Natural killer cell treated with Interleukin-12 subunit alpha and Interleukin-12 subunit beta and Interleukin-15 and Interleukin-18, amount 100 ng/mL, for 72 hours (primary cell): Measurements from ENCODE around the gene NCAPD2. TPM values are rescaled to one million over a fixed set of nuclear protein-coding genes. Genes with fewer than 3 reads are reported as not detected.
"Not testable (repeated sequence)": the region's sequence is repeated elsewhere in the genome, so short reads cannot be mapped to it uniquely, and the experiment has no call there.

Experiments used
- ATAC-seq, 2 donors: fragments of 150-1000 bp; cut with Tn5 transposase in 1 of 2; sonication (Bioruptor Pico), chemical (Tn5 transposase) in 1 of 2; 2 replicates each; pipeline ENCODE4 v1.10.0; 2021
- DNase-seq: peaks from one replicate; pipeline ENCODE4 v3.0.0; 2022; ENCODE audit warnings: low spot score
- H3K27ac Mint-ChIP-seq, 2 donors: 1 replicate in 1 of 2; 2 replicates in 1 of 2; pipeline ENCODE4 v1.8.0; 2022; ENCODE audit warnings: mixed read lengths in 2 of 2, mild to moderate bottlenecking in 1 of 2, moderate library complexity in 1 of 2
- H3K27me3 Mint-ChIP-seq, 2 donors: 1 replicate in 1 of 2; 2 replicates in 1 of 2; pipeline ENCODE4 v1.8.0; 2022; ENCODE audit warnings: mixed read lengths in 2 of 2
- H3K36me3 Mint-ChIP-seq: one replicate; pipeline ENCODE4 v1.8.0; 2022; ENCODE audit warnings: mixed read lengths
- H3K4me1 Mint-ChIP-seq, 2 donors: 1 replicate in 1 of 2; 2 replicates in 1 of 2; pipeline ENCODE4 v1.8.0; 2022; ENCODE audit warnings: low read depth in 2 of 2, mixed read lengths in 2 of 2, mild to moderate bottlenecking in 1 of 2
- H3K4me3 Mint-ChIP-seq: one replicate; pipeline ENCODE4 v1.8.0; 2022; ENCODE audit warnings: mixed read lengths
- H3K9me3 Mint-ChIP-seq: 2 replicates; pipeline ENCODE4 v1.8.0; 2022; ENCODE audit warnings: mixed read lengths
- total RNA-seq, 2 donors: library from RNA; stranded (reverse); gene quantifications; one replicate each; pipeline ENCODE4 v1.2.3, GENCODE V29; 2022

The NCAPD2 gene
- total RNA-seq, 2 donors from 2014 or later: 73.4 to 131 TPM

GRCh38 chr12:6536894-6537579 is 43.1 kb downstream of the NCAPD2 start:
- H3K4me1 Mint-ChIP-seq: peaks cover 50 to 53% of the 10 kb centered on the region in 2 donors
- peak overlapping the region; percentile 97 for H3K4me3 Mint-ChIP-seq
- no peaks in the 10 kb centered on the region for H3K27me3 Mint-ChIP-seq
- peaks cover 12% of the 10 kb centered on the region for H3K36me3 Mint-ChIP-seq
- peak overlapping the region; percentile 99 to 100 for H3K27ac Mint-ChIP-seq
- ATAC-seq (no peak), DNase-seq (no peak)
- no peaks in the 10 kb centered on the region for H3K9me3 Mint-ChIP-seq

DNA sequence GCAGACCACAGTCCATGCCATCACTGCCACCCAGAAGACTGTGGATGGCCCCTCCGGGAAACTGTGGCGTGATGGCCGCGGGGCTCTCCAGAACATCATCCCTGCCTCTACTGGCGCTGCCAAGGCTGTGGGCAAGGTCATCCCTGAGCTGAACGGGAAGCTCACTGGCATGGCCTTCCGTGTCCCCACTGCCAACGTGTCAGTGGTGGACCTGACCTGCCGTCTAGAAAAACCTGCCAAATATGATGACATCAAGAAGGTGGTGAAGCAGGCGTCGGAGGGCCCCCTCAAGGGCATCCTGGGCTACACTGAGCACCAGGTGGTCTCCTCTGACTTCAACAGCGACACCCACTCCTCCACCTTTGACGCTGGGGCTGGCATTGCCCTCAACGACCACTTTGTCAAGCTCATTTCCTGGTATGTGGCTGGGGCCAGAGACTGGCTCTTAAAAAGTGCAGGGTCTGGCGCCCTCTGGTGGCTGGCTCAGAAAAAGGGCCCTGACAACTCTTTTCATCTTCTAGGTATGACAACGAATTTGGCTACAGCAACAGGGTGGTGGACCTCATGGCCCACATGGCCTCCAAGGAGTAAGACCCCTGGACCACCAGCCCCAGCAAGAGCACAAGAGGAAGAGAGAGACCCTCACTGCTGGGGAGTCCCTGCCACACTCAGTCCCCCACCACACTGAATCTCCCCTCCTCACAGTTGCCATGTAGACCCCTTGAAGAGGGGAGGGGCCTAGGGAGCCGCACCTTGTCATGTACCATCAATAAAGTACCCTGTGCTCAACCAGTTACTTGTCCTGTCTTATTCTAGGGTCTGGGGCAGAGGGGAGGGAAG is 43.9 kb downstream of the NCAPD2 start:
- peaks cover 12% of the 10 kb centered on the region for H3K36me3 Mint-ChIP-seq
- peak overlapping the region; percentile 89 to 100 for H3K27ac Mint-ChIP-seq
- not testable (repeated sequence) for H3K27me3 Mint-ChIP-seq, H3K9me3 Mint-ChIP-seq, ATAC-seq
- peaks cover 46 to 47% of the 10 kb centered on the region in 2 donors for H3K4me1 Mint-ChIP-seq
- H3K4me3 Mint-ChIP-seq: peak overlapping the region; percentile 97
- peak; percentile 81 for DNase-seq

DNA sequence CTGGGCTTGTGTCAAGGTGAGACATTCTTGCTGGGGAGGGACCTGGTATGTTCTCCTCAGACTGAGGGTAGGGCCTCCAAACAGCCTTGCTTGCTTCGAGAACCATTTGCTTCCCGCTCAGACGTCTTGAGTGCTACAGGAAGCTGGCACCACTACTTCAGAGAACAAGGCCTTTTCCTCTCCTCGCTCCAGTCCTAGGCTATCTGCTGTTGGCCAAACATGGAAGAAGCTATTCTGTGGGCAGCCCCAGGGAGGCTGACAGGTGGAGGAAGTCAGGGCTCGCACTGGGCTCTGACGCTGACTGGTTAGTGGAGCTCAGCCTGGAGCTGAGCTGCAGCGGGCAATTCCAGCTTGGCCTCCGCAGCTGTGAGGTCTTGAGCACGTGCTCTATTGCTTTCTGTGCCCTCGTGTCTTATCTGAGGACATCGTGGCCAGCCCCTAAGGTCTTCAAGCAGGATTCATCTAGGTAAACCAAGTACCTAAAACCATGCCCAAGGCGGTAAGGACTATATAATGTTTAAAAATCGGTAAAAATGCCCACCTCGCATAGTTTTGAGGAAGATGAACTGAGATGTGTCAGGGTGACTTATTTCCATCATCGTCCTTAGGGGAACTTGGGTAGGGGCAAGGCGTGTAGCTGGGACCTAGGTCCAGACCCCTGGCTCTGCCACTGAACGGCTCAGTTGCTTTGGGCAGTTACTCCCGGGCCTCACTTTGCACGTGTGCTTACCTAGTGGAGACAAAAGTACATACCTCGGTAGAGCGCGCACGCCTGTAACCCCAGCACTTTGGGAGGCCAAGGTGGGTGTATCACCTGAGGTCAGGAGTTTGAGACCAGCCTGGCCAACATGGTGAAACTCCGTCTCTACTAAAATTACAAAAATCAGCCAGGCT is 44.8 kb downstream of the NCAPD2 start:
- peaks cover 12% of the 10 kb centered on the region for H3K36me3 Mint-ChIP-seq
- ATAC-seq (no peak), DNase-seq (no peak)
- H3K4me3 Mint-ChIP-seq: peak overlapping the region; percentile 27
- no peaks in the 10 kb centered on the region for H3K9me3 Mint-ChIP-seq
- H3K27ac Mint-ChIP-seq: peak overlapping the region; percentile 89 to 100
- peaks cover 40 to 43% of the 10 kb centered on the region in 2 donors for H3K4me1 Mint-ChIP-seq
- no peaks in the 10 kb centered on the region for H3K27me3 Mint-ChIP-seq

GRCh38 chr12:6539314-6539682 is 45.4 kb downstream of the NCAPD2 start:
- peak overlapping the region; percentile 49 to 100 for H3K27ac Mint-ChIP-seq
- DNase-seq (no peak), ATAC-seq (no peak)
- H3K4me1 Mint-ChIP-seq: peaks cover 35 to 39% of the 10 kb centered on the region in 2 donors
- peak overlapping the region; percentile 15 for H3K4me3 Mint-ChIP-seq
- no peaks in the 10 kb centered on the region for H3K9me3 Mint-ChIP-seq
- H3K27me3 Mint-ChIP-seq: no peaks in the 10 kb centered on the region
- H3K36me3 Mint-ChIP-seq: peaks cover 12% of the 10 kb centered on the region

DNA sequence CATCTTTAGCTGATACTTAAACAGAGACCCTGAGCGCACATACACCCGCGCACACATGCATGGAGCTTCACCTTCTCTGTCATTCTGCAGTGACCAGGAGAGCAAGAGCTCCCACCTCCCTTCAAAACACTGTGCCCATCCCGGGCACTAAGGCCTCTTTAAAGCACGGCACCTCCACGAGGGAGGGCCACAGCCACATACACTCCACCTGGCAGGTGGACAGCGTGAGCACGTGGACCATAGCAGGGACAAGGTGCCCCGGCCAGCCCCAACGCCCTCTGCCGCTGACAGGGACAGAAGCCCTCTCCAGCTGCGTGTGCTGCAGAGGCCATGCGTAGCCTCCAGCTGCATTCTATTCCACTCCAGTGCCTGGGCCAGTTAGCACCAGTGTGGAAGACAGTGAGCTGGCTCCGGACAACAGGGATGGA is 45.8 kb downstream of the NCAPD2 start:
- H3K4me3 Mint-ChIP-seq: peak overlapping the region; percentile 49
- ATAC-seq: no peak
- H3K36me3 Mint-ChIP-seq: peaks cover 12% of the 10 kb centered on the region
- DNase-seq: no peak
- H3K4me1 Mint-ChIP-seq: peaks cover 35 to 39% of the 10 kb centered on the region in 2 donors
- no peaks in the 10 kb centered on the region for H3K9me3 Mint-ChIP-seq
- no peaks in the 10 kb centered on the region for H3K27me3 Mint-ChIP-seq
- H3K27ac Mint-ChIP-seq: peak overlapping the region; percentile 49 to 100

DNA sequence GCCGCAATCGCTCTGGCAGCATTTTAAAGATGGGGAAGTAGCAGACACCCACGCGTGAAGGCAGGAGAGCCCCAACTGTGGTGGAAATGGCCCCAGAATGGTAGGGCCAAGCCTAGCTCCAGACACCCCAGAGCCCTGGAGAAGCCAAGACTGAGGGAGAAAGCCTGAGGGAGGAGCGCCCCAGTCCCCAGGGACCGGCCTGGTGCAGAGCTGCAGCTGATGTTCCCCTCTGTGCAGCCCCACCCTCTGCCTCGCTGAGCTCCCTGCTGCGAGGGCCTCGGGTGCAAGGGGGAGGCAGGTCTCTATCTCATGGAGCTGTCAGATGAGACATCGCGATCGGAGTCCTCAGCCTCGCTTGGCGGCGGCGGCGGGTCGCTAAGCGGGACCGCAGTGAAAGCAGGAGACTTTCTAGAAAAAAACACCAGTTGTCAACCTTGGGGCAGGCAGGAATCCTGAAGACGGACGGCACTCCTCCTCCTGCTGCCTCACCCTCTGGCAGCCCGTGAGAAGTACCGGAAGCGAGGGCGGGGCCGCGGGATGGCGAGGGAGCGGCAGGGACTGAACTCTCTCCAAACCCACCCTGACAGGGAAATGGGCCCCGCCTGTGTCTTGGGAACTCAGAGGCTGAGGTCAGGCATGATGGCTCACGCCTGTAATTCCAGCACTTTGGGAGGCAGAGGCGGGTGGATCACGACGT is 46.4 kb downstream of the NCAPD2 start:
- H3K4me1 Mint-ChIP-seq: peaks cover 31 to 36% of the 10 kb centered on the region in 2 donors
- H3K36me3 Mint-ChIP-seq: peaks cover 12% of the 10 kb centered on the region
- H3K9me3 Mint-ChIP-seq: no peaks in the 10 kb centered on the region
- peak; percentile 75 for DNase-seq
- peak overlapping the region; percentile 49 for H3K4me3 Mint-ChIP-seq
- no peaks in the 10 kb centered on the region for H3K27me3 Mint-ChIP-seq
- peak in 1 of 2 donors; percentile 43 for ATAC-seq
- H3K27ac Mint-ChIP-seq: peak overlapping the region; percentile 49 to 100

- Mint-ChIP-seq H3K4me3 (no peak overlapping the region), H3K36me3 (peaks cover 12% of the 10 kb centered on the region), H3K27me3 (no peaks in the 10 kb centered on the region), H3K9me3 (no peaks in the 10 kb centered on the region), H3K27ac (peak overlapping the region in 1 of 2 donors; percentile 66), H3K4me1 (peaks cover 23 to 32% of the 10 kb centered on the region in 2 donors)
- DNase-seq (no peak), ATAC-seq (peak in 1 of 2 donors; percentile 3)
Observed at GRCh38 chr12:6541371-6542165, 47.7 kb downstream of the NCAPD2 start.

DNA sequence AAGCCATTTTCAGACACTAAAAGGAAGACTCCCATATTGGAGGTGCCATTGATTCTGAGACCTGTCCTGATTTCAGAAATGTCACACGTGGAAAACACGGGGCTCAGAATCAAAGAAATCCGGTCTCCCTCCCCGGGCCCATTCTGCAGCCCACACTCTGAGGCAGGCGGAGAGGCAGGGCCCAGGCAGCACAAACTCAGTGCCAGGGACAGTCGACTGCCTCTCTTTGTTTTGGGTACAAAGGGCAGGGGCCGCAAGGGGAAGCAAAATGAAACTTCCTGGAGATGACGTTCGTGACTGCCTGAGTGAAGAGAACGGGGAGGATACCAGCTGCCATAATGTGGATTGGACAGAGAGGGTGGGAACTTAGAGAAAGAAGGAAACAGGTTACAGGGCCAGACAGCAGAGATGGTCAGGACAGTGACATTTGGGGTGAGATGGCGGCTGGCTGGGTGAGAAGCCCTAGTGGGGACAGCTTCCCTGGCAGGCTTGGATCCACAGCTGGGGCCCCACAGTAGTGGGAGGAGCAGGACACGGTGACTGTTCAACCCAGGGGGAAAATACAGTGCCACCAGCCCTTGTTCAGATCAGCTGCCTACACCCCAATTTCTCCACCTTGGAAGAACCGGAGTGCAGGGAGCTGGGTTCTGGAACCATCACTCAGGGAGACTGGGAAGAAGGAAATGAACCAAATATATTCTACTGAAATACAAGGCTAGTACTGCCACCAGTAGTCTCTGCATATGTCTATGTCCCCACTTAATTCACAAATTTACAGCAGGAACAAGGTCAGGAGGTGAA is 48.5 kb downstream of the NCAPD2 start:
- ATAC-seq: no peak
- Mint-ChIP-seq H3K36me3 (peaks cover 11% of the 10 kb centered on the region), H3K27me3 (no peaks in the 10 kb centered on the region), H3K27ac (peak overlapping the region in 1 of 2 donors; percentile 66), H3K9me3 (no peaks in the 10 kb centered on the region), H3K4me1 (peaks cover 21 to 27% of the 10 kb centered on the region in 2 donors), H3K4me3 (no peak overlapping the region)
- DNase-seq: no peak

DNA sequence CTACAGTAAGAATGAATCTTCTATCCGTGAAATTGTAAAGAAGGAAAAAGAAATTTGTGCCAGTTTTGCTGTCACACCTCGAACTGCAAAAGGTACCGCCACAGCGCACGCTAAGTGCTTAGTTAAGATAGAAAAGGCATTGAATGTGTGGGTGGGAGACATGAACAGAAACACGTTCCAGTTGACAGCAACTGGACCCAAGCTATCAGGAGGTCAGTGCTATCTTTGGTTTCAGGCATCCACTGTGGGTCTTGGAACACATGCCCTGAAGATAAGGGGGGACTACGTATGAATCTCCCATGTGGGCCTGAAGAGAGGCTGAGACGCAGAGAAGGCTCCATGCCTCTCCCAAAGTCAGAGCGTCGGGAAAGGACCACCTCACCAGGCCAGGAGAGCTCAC is 52.1 kb downstream of the NCAPD2 start:
- no peak for DNase-seq
- H3K9me3 Mint-ChIP-seq: no peaks in the 10 kb centered on the region
- peaks cover 11% of the 10 kb centered on the region for H3K36me3 Mint-ChIP-seq
- H3K27me3 Mint-ChIP-seq: no peaks in the 10 kb centered on the region
- H3K4me3 Mint-ChIP-seq: no peak overlapping the region
- no peak overlapping the region for H3K27ac Mint-ChIP-seq
- ATAC-seq: no peak
- peaks cover 5 to 9% of the 10 kb centered on the region in 2 donors for H3K4me1 Mint-ChIP-seq

DNA sequence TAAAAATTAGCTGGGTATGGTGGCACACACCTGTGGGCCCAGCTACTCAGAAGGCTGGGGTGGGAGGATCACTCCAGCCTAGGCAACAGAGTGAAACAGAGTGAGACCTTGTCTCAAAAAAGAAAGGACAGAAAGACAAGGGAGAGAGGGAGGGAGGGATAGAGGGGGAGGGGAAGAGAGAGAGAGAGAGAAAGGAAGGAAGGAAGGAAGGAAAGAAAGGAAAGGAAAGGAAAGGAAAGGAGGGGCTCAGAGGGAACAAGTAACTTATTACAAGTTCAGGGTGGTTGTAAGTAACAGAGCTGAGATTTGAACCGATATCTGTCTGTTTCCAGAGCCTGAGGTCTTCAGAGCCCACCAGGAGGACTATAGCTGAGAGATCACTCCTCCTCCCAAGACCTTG is 53.7 kb downstream of the NCAPD2 start:
- Mint-ChIP-seq H3K36me3 (peaks cover 11% of the 10 kb centered on the region), H3K9me3 (no peaks in the 10 kb centered on the region), H3K4me1 (peaks cover 11 to 16% of the 10 kb centered on the region in 2 donors), H3K27ac (no peak overlapping the region), H3K4me3 (no peak overlapping the region), H3K27me3 (no peaks in the 10 kb centered on the region)
- no peak for DNase-seq
- ATAC-seq: no peak

GRCh38 chr12:6547987-6548386 is 54.1 kb downstream of the NCAPD2 start:
- Mint-ChIP-seq H3K36me3 (peaks cover 11% of the 10 kb centered on the region), H3K4me1 (peaks cover 15 to 20% of the 10 kb centered on the region in 2 donors), H3K27me3 (no peaks in the 10 kb centered on the region), H3K27ac (no peak overlapping the region), H3K4me3 (no peak overlapping the region), H3K9me3 (no peaks in the 10 kb centered on the region)
- ATAC-seq (no peak), DNase-seq (no peak)

GRCh38 chr12:6548556-6548955 is 54.7 kb downstream of the NCAPD2 start:
- Mint-ChIP-seq H3K36me3 (peaks cover 11% of the 10 kb centered on the region), H3K4me3 (no peak overlapping the region), H3K9me3 (no peaks in the 10 kb centered on the region), H3K4me1 (peaks cover 21 to 24% of the 10 kb centered on the region in 2 donors), H3K27ac (no peak overlapping the region), H3K27me3 (no peaks in the 10 kb centered on the region)
- DNase-seq (no peak), ATAC-seq (no peak)
